ENCODE data around the gene BAG2.

DNA sequence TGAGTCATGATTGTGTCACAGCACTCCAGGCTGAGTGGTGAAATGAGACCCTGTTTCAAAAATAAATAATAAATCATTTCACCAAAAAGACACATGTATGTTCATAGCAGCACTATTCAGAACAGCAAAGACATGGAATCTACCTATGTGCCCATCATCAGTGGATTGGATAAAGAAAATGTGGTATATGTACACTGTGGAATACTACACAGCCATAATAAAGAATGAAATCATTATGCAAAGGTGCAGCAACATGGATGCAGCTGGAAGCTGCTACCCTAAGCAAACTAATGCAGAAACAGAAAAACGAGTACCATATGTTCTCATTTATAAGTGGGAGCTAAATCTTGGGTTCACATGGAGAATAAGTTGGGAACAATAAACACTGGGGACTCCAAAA lies 49.0 kb upstream of the BAG2 start:
- TF ChIP-seq CTCF (IDR thresholded peaks at IDR 0.05; ENCODE audit: poor library complexity) (no peak), EZH2 (IDR thresholded peaks at IDR 0.05; ENCODE audit: borderline replicate concordance) (no peak), EZH2phosphoT487 (IDR thresholded peaks at IDR 0.05; ENCODE audit: low read depth, severe bottlenecking, unreplicated experiment) (no peak)
